ENCODE measurements around the gene SIGLEC1.

The SIGLEC1 gene

DNA sequence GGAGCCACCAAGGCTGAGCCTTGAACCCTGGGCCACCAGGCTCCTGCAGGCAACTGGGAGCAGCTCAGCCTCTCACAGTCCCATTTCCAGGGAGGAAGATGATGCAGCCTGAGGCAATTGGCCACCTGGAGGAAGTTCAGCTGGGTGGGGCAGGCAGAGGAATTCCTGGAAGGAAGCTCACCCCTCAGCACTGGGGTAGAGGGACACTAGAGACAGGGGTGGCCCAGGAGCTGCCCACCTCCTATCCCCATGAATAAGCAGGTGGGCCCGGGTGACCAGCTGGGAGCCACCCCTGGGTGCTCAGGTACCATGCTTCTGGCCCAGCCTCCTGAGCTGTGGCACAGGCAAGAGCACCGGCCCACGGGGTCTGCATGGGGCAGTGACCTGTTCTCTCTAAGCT, 16.5 kb upstream of the SIGLEC1 start:
- H2BK5ac ChIP-seq (ENCODE audit: low read length) = no peak overlapping the region

GRCh38 chr20:3728354-3728753, 16.0 kb upstream of the SIGLEC1 start:
- DNase-seq = no peak
- no peaks in the 10 kb centered on the region for H3K36me3 ChIP-seq (ENCODE audit: control insufficient read depth, insufficient read depth, low read length)
- H2AK5ac ChIP-seq (ENCODE audit: low read length) = no peak overlapping the region
- no peak overlapping the region for H3K56ac ChIP-seq (ENCODE audit: low read length)
- H3K9ac ChIP-seq (ENCODE audit: low read length) = no peak overlapping the region
- no peak overlapping the region for H2BK120ac ChIP-seq (ENCODE audit: low read depth, low read length)
- H3K23ac ChIP-seq (ENCODE audit: low read length) = no peak overlapping the region
- H3K79me2 ChIP-seq (ENCODE audit: control insufficient read depth, insufficient read depth, low read length) = no peaks in the 10 kb centered on the region
- no peak overlapping the region for H3K4ac ChIP-seq (ENCODE audit: low read depth, low read length)
- no peak overlapping the region for H3K4me3 ChIP-seq (ENCODE audit: low read length)
- no peak overlapping the region for H3K18ac ChIP-seq (ENCODE audit: low read length)
- no CpG with 5 or more reads among the region's 5 CpGs for WGBS (ENCODE audit: extremely low coverage, insufficient coverage, low lambda C conversion rate)
- H2BK5ac ChIP-seq (ENCODE audit: low read length) = no peak overlapping the region
- no peak overlapping the region for H4K8ac ChIP-seq (ENCODE audit: low read depth, low read length)
- H4K5ac ChIP-seq (ENCODE audit: low read length) = no peak overlapping the region
- H3K4me1 ChIP-seq (ENCODE audit: control insufficient read depth, low read depth, low read length) = peaks cover 2% of the 10 kb centered on the region
- H3K4me2 ChIP-seq (ENCODE audit: low read length) = no peak overlapping the region
- no peaks in the 10 kb centered on the region for H3K79me1 ChIP-seq (ENCODE audit: low read length)
- no peak overlapping the region for H3K27ac ChIP-seq (ENCODE audit: low read depth, low read length)
- H2BK15ac ChIP-seq (replicated peaks; ENCODE audit: low read depth) = no peak overlapping the region
- no peaks in the 10 kb centered on the region for H3K27me3 ChIP-seq (ENCODE audit: insufficient read depth, low read length, poor library complexity)

More for the DNA sequence above, 16.5 kb upstream of the SIGLEC1 start:
- Histone ChIP-seq H4K5ac (ENCODE audit: low read length) (no peak overlapping the region), H3K4me1 (ENCODE audit: control insufficient read depth, low read depth, low read length) (peaks cover 2% of the 10 kb centered on the region), H3K9ac (ENCODE audit: low read length) (no peak overlapping the region), H3K4me2 (ENCODE audit: low read length) (no peak overlapping the region), H3K23ac (ENCODE audit: low read length) (no peak overlapping the region), H3K4ac (ENCODE audit: low read depth, low read length) (no peak overlapping the region), H3K27ac (ENCODE audit: low read depth, low read length) (no peak overlapping the region), H3K36me3 (ENCODE audit: control insufficient read depth, insufficient read depth, low read length) (no peaks in the 10 kb centered on the region), H3K4me3 (ENCODE audit: low read length) (no peak overlapping the region), H2AK5ac (ENCODE audit: low read length) (no peak overlapping the region), H2BK120ac (ENCODE audit: low read depth, low read length) (no peak overlapping the region), H3K56ac (ENCODE audit: low read length) (no peak overlapping the region), H3K79me2 (ENCODE audit: control insufficient read depth, insufficient read depth, low read length) (no peaks in the 10 kb centered on the region), H3K27me3 (ENCODE audit: insufficient read depth, low read length, poor library complexity) (no peaks in the 10 kb centered on the region), H4K8ac (ENCODE audit: low read depth, low read length) (no peak overlapping the region), H3K79me1 (ENCODE audit: low read length) (no peaks in the 10 kb centered on the region), H3K18ac (ENCODE audit: low read length) (no peak overlapping the region), H2BK15ac (replicated peaks; ENCODE audit: low read depth) (no peak overlapping the region)
- no peak for DNase-seq
- no CpG with 5 or more reads among the region's 3 CpGs for WGBS (ENCODE audit: extremely low coverage, insufficient coverage, low lambda C conversion rate)

GRCh38 chr20:3727401-3728021, 15.1 kb upstream of the SIGLEC1 start:
- Histone ChIP-seq H3K18ac (ENCODE audit: low read length) (no peak overlapping the region), H2BK120ac (ENCODE audit: low read depth, low read length) (no peak overlapping the region), H3K9ac (ENCODE audit: low read length) (no peak overlapping the region), H3K56ac (ENCODE audit: low read length) (no peak overlapping the region), H4K8ac (ENCODE audit: low read depth, low read length) (no peak overlapping the region), H3K27me3 (ENCODE audit: insufficient read depth, low read length, poor library complexity) (no peaks in the 10 kb centered on the region), H3K4me3 (ENCODE audit: low read length) (no peak overlapping the region), H2BK5ac (ENCODE audit: low read length) (no peak overlapping the region), H3K4me1 (ENCODE audit: control insufficient read depth, low read depth, low read length) (no peaks in the 10 kb centered on the region), H3K36me3 (ENCODE audit: control insufficient read depth, insufficient read depth, low read length) (no peaks in the 10 kb centered on the region), H2AK5ac (ENCODE audit: low read length) (no peak overlapping the region), H2BK15ac (replicated peaks; ENCODE audit: low read depth) (no peak overlapping the region), H3K79me2 (ENCODE audit: control insufficient read depth, insufficient read depth, low read length) (no peaks in the 10 kb centered on the region), H3K4me2 (ENCODE audit: low read length) (no peak overlapping the region), H3K23ac (ENCODE audit: low read length) (no peak overlapping the region), H4K5ac (ENCODE audit: low read length) (no peak overlapping the region), H3K4ac (ENCODE audit: low read depth, low read length) (no peak overlapping the region), H3K79me1 (ENCODE audit: low read length) (no peaks in the 10 kb centered on the region), H3K27ac (ENCODE audit: low read depth, low read length) (no peak overlapping the region)
- peak; percentile 31 for DNase-seq
- no CpG with 5 or more reads among the region's 11 CpGs for WGBS (ENCODE audit: extremely low coverage, insufficient coverage, low lambda C conversion rate)

GRCh38 chr20:3724356-3724755, 12.0 kb upstream of the SIGLEC1 start:
- Histone ChIP-seq H3K9ac (ENCODE audit: low read length) (no peak overlapping the region), H3K23ac (ENCODE audit: low read length) (no peak overlapping the region), H3K4me3 (ENCODE audit: low read length) (no peak overlapping the region), H3K56ac (ENCODE audit: low read length) (no peak overlapping the region), H3K79me2 (ENCODE audit: control insufficient read depth, insufficient read depth, low read length) (no peaks in the 10 kb centered on the region), H2BK15ac (replicated peaks; ENCODE audit: low read depth) (no peak overlapping the region), H3K4ac (ENCODE audit: low read depth, low read length) (no peak overlapping the region), H2BK120ac (ENCODE audit: low read depth, low read length) (no peak overlapping the region), H3K36me3 (ENCODE audit: control insufficient read depth, insufficient read depth, low read length) (no peaks in the 10 kb centered on the region), H3K79me1 (ENCODE audit: low read length) (no peaks in the 10 kb centered on the region), H4K5ac (ENCODE audit: low read length) (no peak overlapping the region), H4K8ac (ENCODE audit: low read depth, low read length) (no peak overlapping the region), H3K27ac (ENCODE audit: low read depth, low read length) (no peak overlapping the region), H3K27me3 (ENCODE audit: insufficient read depth, low read length, poor library complexity) (no peaks in the 10 kb centered on the region), H3K18ac (ENCODE audit: low read length) (no peak overlapping the region), H3K4me1 (ENCODE audit: control insufficient read depth, low read depth, low read length) (no peaks in the 10 kb centered on the region), H2AK5ac (ENCODE audit: low read length) (no peak overlapping the region), H3K4me2 (ENCODE audit: low read length) (no peak overlapping the region), H2BK5ac (ENCODE audit: low read length) (no peak overlapping the region)
- no peak for DNase-seq
- WGBS (ENCODE audit: extremely low coverage, insufficient coverage, low lambda C conversion rate) = no CpG with 5 or more reads among the region's 4 CpGs

GRCh38 chr20:3723284-3723683, 10.9 kb upstream of the SIGLEC1 start:
- no CpG with 5 or more reads among the region's 8 CpGs for WGBS (ENCODE audit: extremely low coverage, insufficient coverage, low lambda C conversion rate)
- H2BK5ac ChIP-seq (ENCODE audit: low read length) = no peak overlapping the region

GRCh38 chr20:3721912-3722311, 9.5 kb upstream of the SIGLEC1 start:
- no CpG with 5 or more reads among the region's 4 CpGs for WGBS (ENCODE audit: extremely low coverage, insufficient coverage, low lambda C conversion rate)
- Histone ChIP-seq H3K79me2 (ENCODE audit: control insufficient read depth, insufficient read depth, low read length) (no peaks in the 10 kb centered on the region), H3K36me3 (ENCODE audit: control insufficient read depth, insufficient read depth, low read length) (no peaks in the 10 kb centered on the region), H4K8ac (ENCODE audit: low read depth, low read length) (no peak overlapping the region), H3K4me2 (ENCODE audit: low read length) (no peak overlapping the region), H3K27ac (ENCODE audit: low read depth, low read length) (no peak overlapping the region), H3K56ac (ENCODE audit: low read length) (no peak overlapping the region), H3K18ac (ENCODE audit: low read length) (no peak overlapping the region), H3K4ac (ENCODE audit: low read depth, low read length) (no peak overlapping the region), H2BK15ac (replicated peaks; ENCODE audit: low read depth) (no peak overlapping the region), H4K5ac (ENCODE audit: low read length) (no peak overlapping the region), H3K79me1 (ENCODE audit: low read length) (no peaks in the 10 kb centered on the region), H2AK5ac (ENCODE audit: low read length) (no peak overlapping the region), H3K23ac (ENCODE audit: low read length) (no peak overlapping the region), H2BK5ac (ENCODE audit: low read length) (no peak overlapping the region), H3K9ac (ENCODE audit: low read length) (no peak overlapping the region), H3K4me1 (ENCODE audit: control insufficient read depth, low read depth, low read length) (no peaks in the 10 kb centered on the region), H3K4me3 (ENCODE audit: low read length) (no peak overlapping the region), H2BK120ac (ENCODE audit: low read depth, low read length) (no peak overlapping the region), H3K27me3 (ENCODE audit: insufficient read depth, low read length, poor library complexity) (no peaks in the 10 kb centered on the region)
- no peak for DNase-seq

More at GRCh38 chr20:3723284-3723683, 10.9 kb upstream of the SIGLEC1 start:
- Histone ChIP-seq H3K79me1 (ENCODE audit: low read length) (no peaks in the 10 kb centered on the region), H3K4me2 (ENCODE audit: low read length) (no peak overlapping the region), H3K23ac (ENCODE audit: low read length) (no peak overlapping the region), H4K8ac (ENCODE audit: low read depth, low read length) (no peak overlapping the region), H2BK120ac (ENCODE audit: low read depth, low read length) (no peak overlapping the region), H3K18ac (ENCODE audit: low read length) (no peak overlapping the region), H3K27me3 (ENCODE audit: insufficient read depth, low read length, poor library complexity) (no peaks in the 10 kb centered on the region), H4K5ac (ENCODE audit: low read length) (no peak overlapping the region), H2AK5ac (ENCODE audit: low read length) (no peak overlapping the region), H2BK15ac (replicated peaks; ENCODE audit: low read depth) (no peak overlapping the region), H3K4me1 (ENCODE audit: control insufficient read depth, low read depth, low read length) (no peaks in the 10 kb centered on the region), H3K4me3 (ENCODE audit: low read length) (no peak overlapping the region), H3K9ac (ENCODE audit: low read length) (no peak overlapping the region), H3K79me2 (ENCODE audit: control insufficient read depth, insufficient read depth, low read length) (no peaks in the 10 kb centered on the region), H3K4ac (ENCODE audit: low read depth, low read length) (no peak overlapping the region), H3K36me3 (ENCODE audit: control insufficient read depth, insufficient read depth, low read length) (no peaks in the 10 kb centered on the region), H3K27ac (ENCODE audit: low read depth, low read length) (no peak overlapping the region), H3K56ac (ENCODE audit: low read length) (no peak overlapping the region)
- no peak for DNase-seq

Data from mesendoderm (in vitro differentiated cells).